ENCODE results near the gene RIC8B.
A peak's percentile ranks its signal among the peaks of the same experiment; 100 is the strongest.

- TF ChIP-seq CTCF (IDR thresholded peaks at IDR 0.05) (peak; percentile 90), SMC3 (IDR thresholded peaks at IDR 0.05) (peak; percentile 88), JUN (IDR thresholded peaks at IDR 0.05) (no peak)
Measured at GRCh38 chr12:106841510-106842302, 67.2 kb downstream of the RIC8B start.
